HepG2 (cell line): ENCODE data around the gene AKAP10. TPM values are rescaled to one million over a fixed set of nuclear protein-coding genes. Genes with fewer than 3 reads are reported as not detected.

Experiments used
- ATAC-seq: fragments of 200-7000 bp; cut with Tn5 transposase; 3 replicates; pipeline ENCODE4 v1.9.1; 2020; ENCODE audit warnings: mild to moderate bottlenecking, moderate library complexity
- BruUV-seq: library from RNA; stranded (reverse); fragments of 400-500 nt; replicated peaks from 2 replicates; lab custom pipeline; 2021; lab: Mats Ljungman, UMichigan
- CTCF ChIA-PET: fragments of 300-600 bp; formaldehyde crosslinking; extraction: SDS; loops from one replicate; lab custom pipeline; 2021; ENCODE audit warnings: low total read pairs, inconsistent platforms, low intra/inter-chr PET ratio; lab: Yijun Ruan, JAX
- POLR2A ChIA-PET: fragments of 350-600 bp; sonication (Branson Sonifier 250); formaldehyde crosslinking; loops from one replicate; lab custom pipeline; 2020; ENCODE audit warnings: antibody characterized with exemption, inconsistent platforms; lab: Yijun Ruan, JAX
- DNase-seq: peaks from one replicate; pipeline ENCODE4 v3.0.0-alpha.2; 2015; ENCODE audit warnings: low spot score
- FAIRE-seq: peaks from 3 replicates; lab custom pipeline; 2011; peaks lifted over from hg19 to GRCh38; lab: Jason Lieb, UNC
- H2AFZ ChIP-seq: one replicate; pipeline ENCODE4 v1.6.1; 2011; ENCODE audit warnings: low read length, inconsistent platforms
- H3K27ac ChIP-seq: fragments of 300-600 bp; 3 replicates; pipeline ENCODE4 v1.8.0; 2011; ENCODE audit warnings: mixed run types, mild to moderate bottlenecking, mixed read lengths, low read length, inconsistent platforms; ENCODE audit not compliant: insufficient read depth; ENCODE audit errors: extremely low read length
- H3K27me3 ChIP-seq, 2 experiments: fragments of 200-600 bp in 1 of 2; 2 replicates in 1 of 2; 3 replicates in 1 of 2; pipeline versions ENCODE4 v1.6.0 to v1.8.0; 2011; ENCODE audit warnings: low read length in 2 of 2, mild to moderate bottlenecking in 2 of 2, moderate library complexity in 2 of 2, inconsistent platforms in 1 of 2; ENCODE audit not compliant: insufficient read depth in 2 of 2, control insufficient read depth in 1 of 2
- H3K36me3 ChIP-seq, 2 experiments: fragments of 200-600 bp in 1 of 2; replicated peaks in 1 of 2; 2 replicates in 1 of 2; 3 replicates in 1 of 2; pipeline versions ENCODE4 v1.5.1 to v1.8.0; 2011; ENCODE audit warnings: low read length in 2 of 2, inconsistent platforms in 1 of 2; ENCODE audit not compliant: insufficient read depth in 2 of 2, control insufficient read depth in 1 of 2
- H3K4me1 ChIP-seq: 2 replicates; pipeline ENCODE4 v1.5.1; 2012; ENCODE audit warnings: low read length, inconsistent platforms; ENCODE audit not compliant: insufficient read depth
- H3K4me2 ChIP-seq: 2 replicates; pipeline ENCODE4 v1.6.0; 2011; ENCODE audit warnings: low read depth, low read length, inconsistent platforms
- H3K4me3 ChIP-seq, 3 experiments: fragments of 200-600 bp in 1 of 3; sonication (generic), shearing (Covaris generic) in 1 of 3; replicated peaks in 1 of 3; 2 replicates each; pipeline ENCODE4 v1.5.1; 2011 to 2016; ENCODE audit warnings: low read length in 3 of 3, inconsistent platforms in 2 of 3, low read depth in 2 of 3, mild to moderate bottlenecking in 2 of 3, control low read depth in 1 of 3, mixed read lengths in 1 of 3; ENCODE audit not compliant: insufficient read depth in 1 of 3
- H3K79me2 ChIP-seq: one replicate; pipeline ENCODE4 v1.6.1; 2011; ENCODE audit warnings: low read length, inconsistent platforms; ENCODE audit not compliant: insufficient read depth
- H3K9ac ChIP-seq: 2 replicates; pipeline ENCODE4 v1.6.0; 2011; ENCODE audit warnings: mild to moderate bottlenecking, low read depth, low read length, inconsistent platforms; ENCODE audit not compliant: insufficient read depth
- H3K9me3 ChIP-seq: 2 replicates; pipeline ENCODE4 v1.5.1; 2012; ENCODE audit warnings: mild to moderate bottlenecking, low read length
- H4K20me1 ChIP-seq: 2 replicates; pipeline ENCODE4 v1.6.0; 2011; ENCODE audit warnings: inconsistent platforms, mild to moderate bottlenecking, low read length, moderate library complexity; ENCODE audit not compliant: insufficient read depth
- BCL6 ChIP-seq: IDR thresholded peaks from 2 replicates; pipeline ENCODE4 v1.6.1; 2016; ENCODE audit warnings: missing genetic modification reagents, missing compliant biosample characterization
- CC2D1A ChIP-seq: sonication (generic); formaldehyde crosslinking; IDR thresholded peaks from 2 replicates; pipeline ENCODE4 v1.8.1; 2023; ENCODE audit warnings: mild to moderate bottlenecking, missing genetic modification reagents
- GPN1 ChIP-seq: sonication (generic); formaldehyde crosslinking; IDR thresholded peaks from 2 replicates; pipeline ENCODE4 v1.5.1; 2020; ENCODE audit warnings: missing genetic modification reagents, borderline replicate concordance
- HMG20A ChIP-seq: IDR thresholded peaks from 2 replicates; pipeline ENCODE4 v1.6.1; 2016; ENCODE audit warnings: borderline replicate concordance
- RELA ChIP-seq: sonication (generic); formaldehyde crosslinking; IDR thresholded peaks from 2 replicates; pipeline ENCODE4 v1.4.0; 2020; ENCODE audit warnings: missing genetic modification reagents
- TBL1XR1 ChIP-seq: fragments of 150-350 bp; IDR thresholded peaks from 2 replicates; pipeline ENCODE4 v1.6.1; 2014; ENCODE audit warnings: borderline replicate concordance, low read length; ENCODE audit not compliant: partially characterized antibody
- TP53 ChIP-seq: sonication (generic); formaldehyde crosslinking; conservative IDR thresholded peaks from 2 replicates; pipeline ENCODE4 v1.4.0; 2020; ENCODE audit warnings: missing genetic modification reagents
- ZNF121 ChIP-seq: sonication (generic); formaldehyde crosslinking; IDR thresholded peaks from 2 replicates; pipeline ENCODE4 v1.5.0; 2020; ENCODE audit warnings: mild to moderate bottlenecking, missing genetic modification reagents
- ZNF251 ChIP-seq: sonication (generic); formaldehyde crosslinking; IDR thresholded peaks from 2 replicates; pipeline ENCODE4 v1.9.0; 2021; ENCODE audit warnings: mild to moderate bottlenecking, missing genetic modification reagents
- ZNF264 ChIP-seq: sonication (generic); formaldehyde crosslinking; IDR thresholded peaks from 2 replicates; pipeline ENCODE4 v1.4.0; 2020; ENCODE audit warnings: missing genetic modification reagents
- ZNF281 ChIP-seq: sonication (generic); formaldehyde crosslinking; IDR thresholded peaks from 2 replicates; pipeline ENCODE4 v1.4.0; 2020; ENCODE audit warnings: missing genetic modification reagents, borderline replicate concordance
- ZNF383 ChIP-seq: sonication (generic); formaldehyde crosslinking; IDR thresholded peaks from 2 replicates; pipeline ENCODE4 v1.4.0; 2020; ENCODE audit warnings: missing genetic modification reagents, mild to moderate bottlenecking, borderline replicate concordance
- ZNF776 ChIP-seq: sonication (generic); formaldehyde crosslinking; IDR thresholded peaks from 2 replicates; pipeline ENCODE4 v1.4.0; 2020; ENCODE audit warnings: mild to moderate bottlenecking, missing genetic modification reagents
- ZNF879 ChIP-seq: sonication (generic); formaldehyde crosslinking; IDR thresholded peaks from 2 replicates; pipeline ENCODE4 v1.8.1; 2023; ENCODE audit warnings: missing genetic modification reagents
- WGBS: methylation state at CpG from one replicate; pipeline ENCODE4 v1.1.6; 2017; ENCODE audit warnings: low lambda C conversion rate; 5-methylcytosine and 5-hydroxymethylcytosine counted together
- in situ Hi-C: cut with HindIII; loops from 2 replicates; pipeline ENCODE4 v1.10.0; 2017; ENCODE audit warnings: low pct_unique_long_range_greater_than_20kb; ENCODE audit not compliant: extremely low pct_ligation_motif_present
- intact Hi-C: fragments of 100-400 bp; cut with micrococcal nuclease; formaldehyde crosslinking; loops from one replicate; pipeline ENCODE4 v1.10.0; 2022; ENCODE audit not compliant: unreplicated experiment
- polyA plus RNA-seq, 8 experiments: library from polyadenylated mRNA; depleted of rRNA in 3 of 8; stranded (reverse) in 7 of 8; unstranded in 1 of 8; fragments of >200 nt; fragmentation: Illumina TruSeq in 4 of 8; extraction: Trizol in 4 of 8; gene quantifications; 2 replicates each; pipeline versions ENCODE4 v1.2.1 to v1.2.3, GENCODE V29; 2011 to 2016; ENCODE audit warnings: low read depth in 4 of 8, missing spikeins in 1 of 8, mixed read lengths in 1 of 8; ENCODE audit not compliant: insufficient read depth in 1 of 8
- total RNA-seq, 5 experiments: library from RNA; depleted of rRNA; stranded (reverse); fragments of >200 nt; fragmentation: Illumina TruSeq; extraction: Trizol; gene quantifications; 2 replicates each; pipeline ENCODE4 v1.2.3, GENCODE V29; 2016; ENCODE audit warnings: low read depth in 1 of 5
- TF ChIP-seq, protein P1 (sequence below): sonication (generic); formaldehyde crosslinking; IDR thresholded peaks from 2 replicates; pipeline ENCODE4 v1.4.0; 2020; ENCODE audit warnings: missing genetic modification reagents, borderline replicate concordance
- TF ChIP-seq, protein P2 (sequence below): sonication (generic); formaldehyde crosslinking; IDR thresholded peaks from 2 replicates; pipeline ENCODE4 v1.4.0; 2020; ENCODE audit warnings: missing genetic modification reagents

Gene AKAP10
- total and polyA plus RNA-seq, 2 of the 13 experiments (the other 11 are each of a cell fraction or from before 2014, with no cell fraction given): 17.6 to 21.7 TPM

- Histone ChIP-seq H4K20me1 (0 out of 2 replicates have a peak, but pooled peaks cover 2% of the 10 kb centered on the region), H2AFZ (no peak overlapping the region), H3K9me3 (no peaks in the 10 kb centered on the region), H3K4me1 (peaks cover 21% of the 10 kb centered on the region), H3K4me2 (no peak overlapping the region), H3K4me3 (no peak overlapping the region), H3K9ac (no peak overlapping the region), H3K36me3 (peaks cover 11 to 75% of the 10 kb centered on the region in 2 experiments), H3K79me2 (peaks cover 2% of the 10 kb centered on the region), H3K27me3 (no peaks in the 10 kb centered on the region), H3K27ac (no peak overlapping the region)
- ATAC-seq (no peak), FAIRE-seq (no peak), DNase-seq (no peak)
- intact Hi-C loops (no loop called here), in situ Hi-C loops (no loop called here)
- CTCF ChIA-PET: no interaction called here
- BruUV-seq: no TSS peak
- 96% methylated on average over 10 of the region's 10 CpGs for WGBS
- POLR2A ChIA-PET: interaction anchor here (0.8 to 1.0 kb wide), 2 partner anchors 36 to 39 kb away, joined by 3 to 4 read pairs; partner anchors contain the start of gene AKAP10
- no peak for TF ChIP-seq TBL1XR1
- TF ChIP-seq ZNF281 (CRISPR knock-in tag): no peak
- TF ChIP-seq, protein P1, sequence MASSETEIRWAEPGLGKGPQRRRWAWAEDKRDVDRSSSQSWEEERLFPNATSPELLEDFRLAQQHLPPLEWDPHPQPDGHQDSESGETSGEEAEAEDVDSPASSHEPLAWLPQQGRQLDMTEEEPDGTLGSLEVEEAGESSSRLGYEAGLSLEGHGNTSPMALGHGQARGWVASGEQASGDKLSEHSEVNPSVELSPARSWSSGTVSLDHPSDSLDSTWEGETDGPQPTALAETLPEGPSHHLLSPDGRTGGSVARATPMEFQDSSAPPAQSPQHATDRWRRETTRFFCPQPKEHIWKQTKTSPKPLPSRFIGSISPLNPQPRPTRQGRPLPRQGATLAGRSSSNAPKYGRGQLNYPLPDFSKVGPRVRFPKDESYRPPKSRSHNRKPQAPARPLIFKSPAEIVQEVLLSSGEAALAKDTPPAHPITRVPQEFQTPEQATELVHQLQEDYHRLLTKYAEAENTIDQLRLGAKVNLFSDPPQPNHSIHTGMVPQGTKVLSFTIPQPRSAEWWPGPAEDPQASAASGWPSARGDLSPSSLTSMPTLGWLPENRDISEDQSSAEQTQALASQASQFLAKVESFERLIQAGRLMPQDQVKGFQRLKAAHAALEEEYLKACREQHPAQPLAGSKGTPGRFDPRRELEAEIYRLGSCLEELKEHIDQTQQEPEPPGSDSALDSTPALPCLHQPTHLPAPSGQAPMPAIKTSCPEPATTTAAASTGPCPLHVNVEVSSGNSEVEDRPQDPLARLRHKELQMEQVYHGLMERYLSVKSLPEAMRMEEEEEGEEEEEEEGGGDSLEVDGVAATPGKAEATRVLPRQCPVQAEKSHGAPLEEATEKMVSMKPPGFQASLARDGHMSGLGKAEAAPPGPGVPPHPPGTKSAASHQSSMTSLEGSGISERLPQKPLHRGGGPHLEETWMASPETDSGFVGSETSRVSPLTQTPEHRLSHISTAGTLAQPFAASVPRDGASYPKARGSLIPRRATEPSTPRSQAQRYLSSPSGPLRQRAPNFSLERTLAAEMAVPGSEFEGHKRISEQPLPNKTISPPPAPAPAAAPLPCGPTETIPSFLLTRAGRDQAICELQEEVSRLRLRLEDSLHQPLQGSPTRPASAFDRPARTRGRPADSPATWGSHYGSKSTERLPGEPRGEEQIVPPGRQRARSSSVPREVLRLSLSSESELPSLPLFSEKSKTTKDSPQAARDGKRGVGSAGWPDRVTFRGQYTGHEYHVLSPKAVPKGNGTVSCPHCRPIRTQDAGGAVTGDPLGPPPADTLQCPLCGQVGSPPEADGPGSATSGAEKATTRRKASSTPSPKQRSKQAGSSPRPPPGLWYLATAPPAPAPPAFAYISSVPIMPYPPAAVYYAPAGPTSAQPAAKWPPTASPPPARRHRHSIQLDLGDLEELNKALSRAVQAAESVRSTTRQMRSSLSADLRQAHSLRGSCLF (CRISPR knock-in tag): no peak
- TF ChIP-seq GPN1 (CRISPR knock-in tag): no peak
- TF ChIP-seq BCL6 (CRISPR knock-in tag): no peak
- no peak for TF ChIP-seq ZNF383 (CRISPR knock-in tag)
- no peak for TF ChIP-seq TP53
- no peak for TF ChIP-seq CC2D1A
- TF ChIP-seq ZNF264 (CRISPR knock-in tag): no peak
- TF ChIP-seq, protein P2, sequence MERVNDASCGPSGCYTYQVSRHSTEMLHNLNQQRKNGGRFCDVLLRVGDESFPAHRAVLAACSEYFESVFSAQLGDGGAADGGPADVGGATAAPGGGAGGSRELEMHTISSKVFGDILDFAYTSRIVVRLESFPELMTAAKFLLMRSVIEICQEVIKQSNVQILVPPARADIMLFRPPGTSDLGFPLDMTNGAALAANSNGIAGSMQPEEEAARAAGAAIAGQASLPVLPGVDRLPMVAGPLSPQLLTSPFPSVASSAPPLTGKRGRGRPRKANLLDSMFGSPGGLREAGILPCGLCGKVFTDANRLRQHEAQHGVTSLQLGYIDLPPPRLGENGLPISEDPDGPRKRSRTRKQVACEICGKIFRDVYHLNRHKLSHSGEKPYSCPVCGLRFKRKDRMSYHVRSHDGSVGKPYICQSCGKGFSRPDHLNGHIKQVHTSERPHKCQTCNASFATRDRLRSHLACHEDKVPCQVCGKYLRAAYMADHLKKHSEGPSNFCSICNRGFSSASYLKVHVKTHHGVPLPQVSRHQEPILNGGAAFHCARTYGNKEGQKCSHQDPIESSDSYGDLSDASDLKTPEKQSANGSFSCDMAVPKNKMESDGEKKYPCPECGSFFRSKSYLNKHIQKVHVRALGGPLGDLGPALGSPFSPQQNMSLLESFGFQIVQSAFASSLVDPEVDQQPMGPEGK: no peak
- no peak for TF ChIP-seq ZNF121
- no peak for TF ChIP-seq ZNF251 (CRISPR knock-in tag)
- TF ChIP-seq RELA (CRISPR knock-in tag): no peak
- no peak for TF ChIP-seq ZNF776 (CRISPR knock-in tag)
- no peak for TF ChIP-seq ZNF879
- no peak for TF ChIP-seq HMG20A
Observed at GRCh38 chr17:19938736-19939135, 38.9 kb downstream of the AKAP10 start.
